ENCODE results near the gene TMOD4. TPM values are rescaled to one million over a fixed set of nuclear protein-coding genes. Genes with fewer than 3 reads are reported as not detected.

Gene TMOD4
- total and polyA plus RNA-seq, 9 of the 15 experiments (the other 6 are each of a cell fraction or from before 2014, with no cell fraction given), result 0.18 to 1.8 (median 1.1) TPM; not detected in 1

GRCh38 chr1:151189637-151190445, 14.1 kb upstream of the TMOD4 start, which contains the start of gene VPS72 (continued):
- TF ChIP-seq HBP1 (CRISPR knock-in tag; IDR thresholded peaks at IDR 0.05), result no peak
- peak; percentile 92 for TF ChIP-seq EP400 (IDR thresholded peaks at IDR 0.05)
- no peak for TF ChIP-seq TSC22D4 (tag; IDR thresholded peaks at IDR 0.05)
- no peak for TF ChIP-seq ETV6 (IDR thresholded peaks at IDR 0.05; ENCODE audit: borderline replicate concordance in 1 of 2, low read depth in 2 of 2, low read length in 1 of 2)
- TF ChIP-seq ETV6 (CRISPR knock-in tag; IDR thresholded peaks at IDR 0.05; ENCODE audit: borderline replicate concordance), result no peak
- peak; percentile 70 to 78 for TF ChIP-seq NRF1 (conservative IDR thresholded peaks at IDR 0.05 in 1 of 2, IDR thresholded peaks at IDR 0.05 in 1 of 2)
- TF ChIP-seq CBX8 (IDR thresholded peaks at IDR 0.05; ENCODE audit: borderline replicate concordance, extremely low read depth, low read depth, low read length, poor library complexity, severe bottlenecking), result no peak
- TF ChIP-seq ZBED1 (IDR thresholded peaks at IDR 0.05), result no peak; the same call in 1 of the 2 replicates
- no peak for TF ChIP-seq THRAP3 (IDR thresholded peaks at IDR 0.05; ENCODE audit: borderline replicate concordance)
- peak; percentile 66 for TF ChIP-seq GTF2B (IDR thresholded peaks at IDR 0.05; ENCODE audit: extremely low read depth, insufficient read length)
- TF ChIP-seq, protein P1, sequence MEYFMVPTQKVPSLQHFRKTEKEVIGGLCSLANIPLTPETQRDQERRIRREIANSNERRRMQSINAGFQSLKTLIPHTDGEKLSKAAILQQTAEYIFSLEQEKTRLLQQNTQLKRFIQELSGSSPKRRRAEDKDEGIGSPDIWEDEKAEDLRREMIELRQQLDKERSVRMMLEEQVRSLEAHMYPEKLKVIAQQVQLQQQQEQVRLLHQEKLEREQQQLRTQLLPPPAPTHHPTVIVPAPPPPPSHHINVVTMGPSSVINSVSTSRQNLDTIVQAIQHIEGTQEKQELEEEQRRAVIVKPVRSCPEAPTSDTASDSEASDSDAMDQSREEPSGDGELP (CRISPR knock-in tag; IDR thresholded peaks at IDR 0.05; ENCODE audit: borderline replicate concordance), result peak; percentile 90
- TF ChIP-seq NCOA2 (IDR thresholded peaks at IDR 0.05; ENCODE audit: partially characterized antibody in 2 of 2), result no peak
- TF ChIP-seq, protein P2, sequence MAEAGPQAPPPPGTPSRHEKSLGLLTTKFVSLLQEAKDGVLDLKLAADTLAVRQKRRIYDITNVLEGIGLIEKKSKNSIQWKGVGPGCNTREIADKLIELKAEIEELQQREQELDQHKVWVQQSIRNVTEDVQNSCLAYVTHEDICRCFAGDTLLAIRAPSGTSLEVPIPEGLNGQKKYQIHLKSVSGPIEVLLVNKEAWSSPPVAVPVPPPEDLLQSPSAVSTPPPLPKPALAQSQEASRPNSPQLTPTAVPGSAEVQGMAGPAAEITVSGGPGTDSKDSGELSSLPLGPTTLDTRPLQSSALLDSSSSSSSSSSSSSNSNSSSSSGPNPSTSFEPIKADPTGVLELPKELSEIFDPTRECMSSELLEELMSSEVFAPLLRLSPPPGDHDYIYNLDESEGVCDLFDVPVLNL (CRISPR knock-in tag; IDR thresholded peaks at IDR 0.05; ENCODE audit: low read depth), result no peak; the same call in 1 of the 2 replicates
- peak; percentile 69 for TF ChIP-seq HMGN3 (IDR thresholded peaks at IDR 0.05; ENCODE audit: borderline replicate concordance, extremely low read depth, insufficient read length, low read depth, low read length)
- peak; percentile 70 for TF ChIP-seq CREM (IDR thresholded peaks at IDR 0.05; ENCODE audit: low read depth)
- TF ChIP-seq ZNF431 (CRISPR knock-in tag; IDR thresholded peaks at IDR 0.05), result no peak
- TF ChIP-seq ZNF512 (tag; IDR thresholded peaks at IDR 0.05), result no peak
- TF ChIP-seq NR2F6 (CRISPR knock-in tag; IDR thresholded peaks at IDR 0.05), result no peak
- peak; percentile 67; the same call in 1 of the 2 replicates for TF ChIP-seq RB1 (IDR thresholded peaks at IDR 0.05; ENCODE audit: low read depth)
- TF ChIP-seq ZNF707 (CRISPR knock-in tag; conservative IDR thresholded peaks at IDR 0.05), result no peak
- TF ChIP-seq NONO (IDR thresholded peaks at IDR 0.05; ENCODE audit: low read depth in 2 of 2, low read length in 1 of 2), result no peak
